HepG2 (cell line): Measurements from ENCODE around the gene CFAP99. TPM values are rescaled to one million over a fixed set of nuclear protein-coding genes. Genes with fewer than 3 reads are reported as not detected.
A peak's percentile ranks its signal among the peaks of the same experiment; 100 is the strongest.

Experiments used
- ATF7-NPFF ChIP-seq: sonication (generic); formaldehyde crosslinking; IDR thresholded peaks from 2 replicates; pipeline ENCODE4 v1.8.1; 2023; ENCODE audit warnings: mild to moderate bottlenecking, low read depth, missing genetic modification reagents, moderate library complexity
- BHLHE40 ChIP-seq: IDR thresholded peaks from 2 replicates; pipeline ENCODE4 v1.6.1; 2011; ENCODE audit warnings: low read length, improper control_type of control experiment
- FOSL2 ChIP-seq: sonication (generic); formaldehyde crosslinking; IDR thresholded peaks from 2 replicates; pipeline ENCODE4 v1.4.0; 2020; ENCODE audit warnings: missing genetic modification reagents
- GTF2F1 ChIP-seq: fragments of 150-350 bp; IDR thresholded peaks from 2 replicates; pipeline ENCODE4 v1.6.1; 2014; ENCODE audit warnings: low read length
- HDAC6 ChIP-seq: fragments of 200-600 bp; sonication (generic); IDR thresholded peaks from 2 replicates; pipeline ENCODE4 v1.7.0; 2017; ENCODE audit warnings: mild to moderate bottlenecking, antibody characterized with exemption, low read length, low read depth
- HNRNPLL ChIP-seq: fragments of 200-400 bp; formaldehyde crosslinking; IDR thresholded peaks from 2 replicates; pipeline ENCODE4 v1.6.1; 2017; ENCODE audit warnings: mild to moderate bottlenecking, low read depth, low read length; ENCODE audit not compliant: poor library complexity, severe bottlenecking
- MEIS1 ChIP-seq: sonication (generic); formaldehyde crosslinking; IDR thresholded peaks from 2 replicates; pipeline ENCODE4 v1.9.0; 2021; ENCODE audit warnings: mild to moderate bottlenecking, missing genetic modification reagents, moderate library complexity, borderline replicate concordance
- POGK ChIP-seq: sonication (generic); formaldehyde crosslinking; conservative IDR thresholded peaks from 2 replicates; pipeline ENCODE4 v1.8.0; 2022; ENCODE audit warnings: mild to moderate bottlenecking, moderate library complexity, missing genetic modification reagents
- POLR2AphosphoS2 ChIP-seq: IDR thresholded peaks from 2 replicates; pipeline ENCODE4 v1.6.1; 2011; ENCODE audit warnings: low read depth, low read length, improper control_type of control experiment
- RNF219 ChIP-seq: sonication (generic); formaldehyde crosslinking; IDR thresholded peaks from 2 replicates; pipeline ENCODE4 v1.5.0; 2020; ENCODE audit warnings: mild to moderate bottlenecking, missing genetic modification reagents
- RXRB ChIP-seq: IDR thresholded peaks from 2 replicates; pipeline ENCODE4 v1.6.1; 2016; ENCODE audit warnings: borderline replicate concordance, missing genetic modification reagents, missing compliant biosample characterization
- ZBTB2 ChIP-seq: sonication (generic); formaldehyde crosslinking; IDR thresholded peaks from 2 replicates; pipeline ENCODE4 v1.8.0; 2022; ENCODE audit warnings: low read depth, missing genetic modification reagents
- ZNF275 ChIP-seq: sonication (generic); formaldehyde crosslinking; IDR thresholded peaks from 2 replicates; pipeline ENCODE4 v1.8.0; 2022; ENCODE audit warnings: missing genetic modification reagents, mild to moderate bottlenecking, inconsistent platforms, borderline replicate concordance
- ZNF432 ChIP-seq: sonication (generic); formaldehyde crosslinking; IDR thresholded peaks from 2 replicates; pipeline ENCODE4 v1.5.0; 2020; ENCODE audit warnings: missing genetic modification reagents, mild to moderate bottlenecking, borderline replicate concordance
- ZNF687 ChIP-seq: sonication (generic); formaldehyde crosslinking; IDR thresholded peaks from 2 replicates; pipeline ENCODE4 v1.5.1; 2020; ENCODE audit warnings: mild to moderate bottlenecking, missing genetic modification reagents, moderate library complexity
- ZNF737 ChIP-seq: sonication (generic); formaldehyde crosslinking; IDR thresholded peaks from 2 replicates; pipeline ENCODE4 v1.5.0; 2020; ENCODE audit warnings: missing genetic modification reagents, mild to moderate bottlenecking, borderline replicate concordance
- ZNF781 ChIP-seq: sonication (generic); formaldehyde crosslinking; IDR thresholded peaks from 2 replicates; pipeline ENCODE4 v1.5.1; 2020; ENCODE audit warnings: borderline replicate concordance, mild to moderate bottlenecking, missing genetic modification reagents; ENCODE audit errors: not compliant biosample characterization
- polyA plus RNA-seq, 8 experiments: library from polyadenylated mRNA; depleted of rRNA in 3 of 8; stranded (reverse) in 7 of 8; unstranded in 1 of 8; fragments of >200 nt; fragmentation: Illumina TruSeq in 4 of 8; extraction: Trizol in 4 of 8; gene quantifications; 2 replicates each; pipeline versions ENCODE4 v1.2.1 to v1.2.3, GENCODE V29; 2011 to 2016; ENCODE audit warnings: low read depth in 4 of 8, missing spikeins in 1 of 8, mixed read lengths in 1 of 8; ENCODE audit not compliant: insufficient read depth in 1 of 8
- total RNA-seq, 5 experiments: library from RNA; depleted of rRNA; stranded (reverse); fragments of >200 nt; fragmentation: Illumina TruSeq; extraction: Trizol; gene quantifications; 2 replicates each; pipeline ENCODE4 v1.2.3, GENCODE V29; 2016; ENCODE audit warnings: low read depth in 1 of 5

Gene CFAP99
- total and polyA plus RNA-seq, 2 of the 13 experiments (the other 11 are each of a cell fraction or from before 2014, with no cell fraction given), result not detected

GRCh38 chr4:2462218-2462991, 43.6 kb downstream of the CFAP99 start (continued):
- peak; percentile 88 for TF ChIP-seq POGK (CRISPR knock-in tag)
- TF ChIP-seq ZNF687 (CRISPR knock-in tag), result peak; percentile 95
- TF ChIP-seq ZNF275 (CRISPR knock-in tag), result no peak
- TF ChIP-seq FOSL2 (CRISPR knock-in tag), result no peak
- no peak for TF ChIP-seq POLR2AphosphoS2
- TF ChIP-seq ZBTB2, result peak; percentile 58; the same call in 1 of the 2 replicates
- no peak for TF ChIP-seq ZNF781
- no peak for TF ChIP-seq ZNF737
- no peak for TF ChIP-seq RNF219
- TF ChIP-seq HDAC6, result no peak
- peak; percentile 99 for TF ChIP-seq ATF7-NPFF (CRISPR knock-in tag)
- TF ChIP-seq BHLHE40, result peak; percentile 68
- no peak for TF ChIP-seq RXRB (CRISPR knock-in tag)
- TF ChIP-seq MEIS1, result no peak
- peak; percentile 47 for TF ChIP-seq HNRNPLL
- no peak for TF ChIP-seq GTF2F1
- TF ChIP-seq ZNF432, result 0 out of 2 replicates have a peak, but pooled peaks have one; percentile 52
